Measurements from ENCODE around the gene NMUR1.

- no peak for TF ChIP-seq CTCF (IDR thresholded peaks at IDR 0.05)
- TF ChIP-seq POLR2A (IDR thresholded peaks at IDR 0.05), result no peak
These were observed 7.6 kb downstream of the NMUR1 start for GRCh38 chr2:231522418-231523180.
